ENCODE measurements around the gene TACR1.

The TACR1 gene

GRCh38 chr2:75053484-75054112 is 145.7 kb downstream of the TACR1 start:
- Histone ChIP-seq H3K36me3 (ENCODE audit: control insufficient read depth, insufficient read depth, low read length) (no peaks in the 10 kb centered on the region), H3K27ac (ENCODE audit: low read depth, low read length) (no peak overlapping the region), H3K4me1 (ENCODE audit: control insufficient read depth, insufficient read depth, low read length) (peaks cover 35% of the 10 kb centered on the region), H3K4me3 (ENCODE audit: low read depth, low read length) (no peak overlapping the region), H3K9ac (ENCODE audit: low read depth, low read length) (no peak overlapping the region), H3K27me3 (ENCODE audit: control insufficient read depth, insufficient read depth, low read length) (no peaks in the 10 kb centered on the region), H3K9me3 (ENCODE audit: control insufficient read depth, insufficient read depth, low read length) (no peaks in the 10 kb centered on the region)

GRCh38 chr2:75047992-75048625 is 151.2 kb downstream of the TACR1 start:
- H3K4me1 ChIP-seq (ENCODE audit: control insufficient read depth, insufficient read depth, low read length): peaks cover under 1% of the 10 kb centered on the region; the same call in 1 of the 2 replicates
- no peaks in the 10 kb centered on the region for H3K36me3 ChIP-seq (ENCODE audit: control insufficient read depth, insufficient read depth, low read length)
- no peaks in the 10 kb centered on the region for H3K9me3 ChIP-seq (ENCODE audit: control insufficient read depth, insufficient read depth, low read length)
- H3K9ac ChIP-seq (ENCODE audit: low read depth, low read length): no peak overlapping the region
- H3K27ac ChIP-seq (ENCODE audit: low read depth, low read length): no peak overlapping the region
- no peaks in the 10 kb centered on the region for H3K27me3 ChIP-seq (ENCODE audit: control insufficient read depth, insufficient read depth, low read length)
- H3K4me3 ChIP-seq (ENCODE audit: low read depth, low read length): no peak overlapping the region

- no peak overlapping the region for H3K27ac ChIP-seq (ENCODE audit: low read depth, low read length)
- no peaks in the 10 kb centered on the region for H3K4me1 ChIP-seq (ENCODE audit: control insufficient read depth, insufficient read depth, low read length)
- no peak overlapping the region for H3K4me3 ChIP-seq (ENCODE audit: low read depth, low read length)
- no peaks in the 10 kb centered on the region for H3K27me3 ChIP-seq (ENCODE audit: control insufficient read depth, insufficient read depth, low read length)
- no peaks in the 10 kb centered on the region for H3K36me3 ChIP-seq (ENCODE audit: control insufficient read depth, insufficient read depth, low read length)
- H3K9me3 ChIP-seq (ENCODE audit: control insufficient read depth, insufficient read depth, low read length): no peaks in the 10 kb centered on the region
- no peak overlapping the region for H3K9ac ChIP-seq (ENCODE audit: low read depth, low read length)
Measured at GRCh38 chr2:75047189-75047991, 151.9 kb downstream of the TACR1 start.

- H3K4me1 ChIP-seq (ENCODE audit: control insufficient read depth, insufficient read depth, low read length): no peaks in the 10 kb centered on the region
- no peaks in the 10 kb centered on the region for H3K9me3 ChIP-seq (ENCODE audit: control insufficient read depth, insufficient read depth, low read length)
- H3K36me3 ChIP-seq (ENCODE audit: control insufficient read depth, insufficient read depth, low read length): no peaks in the 10 kb centered on the region
Measured at GRCh38 chr2:75045526-75046050, 153.7 kb downstream of the TACR1 start.

GRCh38 chr2:75044291-75044690 is 155.0 kb downstream of the TACR1 start:
- no peaks in the 10 kb centered on the region for H3K36me3 ChIP-seq (ENCODE audit: control insufficient read depth, insufficient read depth, low read length)
- H3K4me1 ChIP-seq (ENCODE audit: control insufficient read depth, insufficient read depth, low read length): no peaks in the 10 kb centered on the region
- no peak overlapping the region for H3K4me3 ChIP-seq (ENCODE audit: low read depth, low read length)

More at GRCh38 chr2:75045526-75046050, 153.7 kb downstream of the TACR1 start:
- Histone ChIP-seq H3K4me3 (ENCODE audit: low read depth, low read length) (no peak overlapping the region), H3K9ac (ENCODE audit: low read depth, low read length) (no peak overlapping the region), H3K27me3 (ENCODE audit: control insufficient read depth, insufficient read depth, low read length) (no peaks in the 10 kb centered on the region), H3K27ac (ENCODE audit: low read depth, low read length) (no peak overlapping the region)

GRCh38 chr2:75042823-75043222 is 156.5 kb downstream of the TACR1 start:
- Histone ChIP-seq H3K9me3 (ENCODE audit: control insufficient read depth, insufficient read depth, low read length) (no peaks in the 10 kb centered on the region), H3K9ac (ENCODE audit: low read depth, low read length) (no peak overlapping the region), H3K27ac (ENCODE audit: low read depth, low read length) (no peak overlapping the region), H3K27me3 (ENCODE audit: control insufficient read depth, insufficient read depth, low read length) (no peaks in the 10 kb centered on the region), H3K4me1 (ENCODE audit: control insufficient read depth, insufficient read depth, low read length) (no peaks in the 10 kb centered on the region), H3K36me3 (ENCODE audit: control insufficient read depth, insufficient read depth, low read length) (no peaks in the 10 kb centered on the region), H3K4me3 (ENCODE audit: low read depth, low read length) (no peak overlapping the region)

More at GRCh38 chr2:75044291-75044690, 155.0 kb downstream of the TACR1 start:
- H3K27me3 ChIP-seq (ENCODE audit: control insufficient read depth, insufficient read depth, low read length): no peaks in the 10 kb centered on the region
- no peaks in the 10 kb centered on the region for H3K9me3 ChIP-seq (ENCODE audit: control insufficient read depth, insufficient read depth, low read length)
- no peak overlapping the region for H3K27ac ChIP-seq (ENCODE audit: low read depth, low read length)
- no peak overlapping the region for H3K9ac ChIP-seq (ENCODE audit: low read depth, low read length)

GRCh38 chr2:75041731-75042600 is 157.4 kb downstream of the TACR1 start:
- Histone ChIP-seq H3K27me3 (ENCODE audit: control insufficient read depth, insufficient read depth, low read length) (no peaks in the 10 kb centered on the region), H3K9me3 (ENCODE audit: control insufficient read depth, insufficient read depth, low read length) (no peaks in the 10 kb centered on the region), H3K36me3 (ENCODE audit: control insufficient read depth, insufficient read depth, low read length) (no peaks in the 10 kb centered on the region), H3K27ac (ENCODE audit: low read depth, low read length) (no peak overlapping the region), H3K9ac (ENCODE audit: low read depth, low read length) (no peak overlapping the region), H3K4me1 (ENCODE audit: control insufficient read depth, insufficient read depth, low read length) (no peaks in the 10 kb centered on the region), H3K4me3 (ENCODE audit: low read depth, low read length) (no peak overlapping the region)

GRCh38 chr2:75041226-75041625 is 158.1 kb downstream of the TACR1 start:
- Histone ChIP-seq H3K4me1 (ENCODE audit: control insufficient read depth, insufficient read depth, low read length) (no peaks in the 10 kb centered on the region), H3K9me3 (ENCODE audit: control insufficient read depth, insufficient read depth, low read length) (no peaks in the 10 kb centered on the region), H3K4me3 (ENCODE audit: low read depth, low read length) (no peak overlapping the region), H3K9ac (ENCODE audit: low read depth, low read length) (no peak overlapping the region), H3K27ac (ENCODE audit: low read depth, low read length) (no peak overlapping the region), H3K36me3 (ENCODE audit: control insufficient read depth, insufficient read depth, low read length) (no peaks in the 10 kb centered on the region), H3K27me3 (ENCODE audit: control insufficient read depth, insufficient read depth, low read length) (no peaks in the 10 kb centered on the region)

GRCh38 chr2:75035444-75036353 is 163.6 kb downstream of the TACR1 start:
- no peaks in the 10 kb centered on the region for H3K4me1 ChIP-seq (ENCODE audit: control insufficient read depth, insufficient read depth, low read length)
- no peak overlapping the region for H3K27ac ChIP-seq (ENCODE audit: low read depth, low read length)
- no peaks in the 10 kb centered on the region for H3K27me3 ChIP-seq (ENCODE audit: control insufficient read depth, insufficient read depth, low read length)
- no peak overlapping the region for H3K9ac ChIP-seq (ENCODE audit: low read depth, low read length)
- no peak overlapping the region for H3K4me3 ChIP-seq (ENCODE audit: low read depth, low read length)
- H3K36me3 ChIP-seq (ENCODE audit: control insufficient read depth, insufficient read depth, low read length): no peaks in the 10 kb centered on the region
- no peaks in the 10 kb centered on the region for H3K9me3 ChIP-seq (ENCODE audit: control insufficient read depth, insufficient read depth, low read length)

GRCh38 chr2:75033516-75033915 is 165.8 kb downstream of the TACR1 start:
- Histone ChIP-seq H3K27me3 (ENCODE audit: control insufficient read depth, insufficient read depth, low read length) (no peaks in the 10 kb centered on the region), H3K4me3 (ENCODE audit: low read depth, low read length) (no peak overlapping the region), H3K36me3 (ENCODE audit: control insufficient read depth, insufficient read depth, low read length) (no peaks in the 10 kb centered on the region), H3K9me3 (ENCODE audit: control insufficient read depth, insufficient read depth, low read length) (no peaks in the 10 kb centered on the region), H3K4me1 (ENCODE audit: control insufficient read depth, insufficient read depth, low read length) (no peaks in the 10 kb centered on the region), H3K27ac (ENCODE audit: low read depth, low read length) (no peak overlapping the region), H3K9ac (ENCODE audit: low read depth, low read length) (no peak overlapping the region)

All from HUES48 (cell line).